Raji (cell line): ENCODE data around the gene POLR3G.

Source experiments
- POLR2A ChIP-seq: IDR thresholded peaks from 2 replicates; pipeline ENCODE4 v1.6.1; 2011; ENCODE audit warnings: low read depth, low read length, control low read depth; ENCODE audit not compliant: insufficient read depth

POLR3G gene

DNA sequence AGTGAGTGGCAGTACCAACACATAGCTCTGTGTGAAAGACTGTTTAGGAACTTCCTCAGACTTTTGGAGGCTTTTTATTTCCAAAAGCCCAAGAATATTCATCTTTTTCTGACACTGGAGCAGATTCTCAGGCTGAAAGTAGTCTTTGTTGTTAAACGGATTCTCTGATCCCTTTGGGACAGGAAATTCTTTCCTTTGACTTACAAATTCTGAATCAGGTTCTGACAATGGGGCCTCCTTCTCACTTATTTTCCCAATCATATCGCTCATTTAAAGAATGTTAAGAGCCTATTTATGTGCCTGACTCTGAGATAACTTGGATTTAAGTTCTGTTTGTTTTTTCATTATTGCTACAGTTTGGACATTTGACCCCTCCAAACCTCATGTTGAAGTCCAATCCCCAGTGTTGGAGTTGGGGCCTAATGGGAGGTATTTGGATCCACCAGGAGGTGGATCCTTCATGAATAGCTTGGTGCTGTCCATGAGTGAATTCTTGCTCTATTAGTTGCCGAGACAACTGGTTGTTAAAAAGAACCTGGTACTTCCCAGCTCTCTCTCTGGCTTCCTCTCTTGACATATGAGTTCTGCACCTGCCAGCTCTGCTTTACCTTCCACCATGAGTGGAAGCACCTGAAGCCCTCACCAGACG lies 79.8 kb downstream of the POLR3G start:
- no peak for TF ChIP-seq POLR2A

DNA sequence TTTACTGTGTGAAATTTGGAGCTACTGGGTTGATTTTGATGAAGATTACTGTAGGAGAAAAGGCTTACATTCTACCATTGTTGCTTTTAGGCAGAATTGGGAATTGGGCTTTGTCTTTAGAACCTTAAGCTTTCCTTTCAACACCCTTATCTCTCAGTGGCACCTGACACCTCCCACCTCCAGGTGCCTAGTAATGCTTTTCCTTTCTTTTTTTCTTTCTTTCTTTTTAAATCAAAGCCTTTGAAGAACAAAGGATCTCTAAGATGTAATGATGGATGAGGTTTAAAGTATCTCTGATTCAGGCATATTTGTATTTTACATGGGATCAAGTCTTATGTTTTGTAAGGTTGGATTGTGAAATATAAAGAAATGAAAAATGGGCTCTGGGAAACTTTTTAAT lies 81.0 kb downstream of the POLR3G start:
- TF ChIP-seq POLR2A, result no peak

- no peak for TF ChIP-seq POLR2A
Observed at GRCh38 chr5:90557391-90557790, 82.7 kb downstream of the POLR3G start.

- no peak for TF ChIP-seq POLR2A
Observed at GRCh38 chr5:90557871-90558270, 83.2 kb downstream of the POLR3G start.

- TF ChIP-seq POLR2A, result no peak
Observed at GRCh38 chr5:90558344-90559192, 83.9 kb downstream of the POLR3G start, which contains the start of gene ADGRV1. ADGRV1 (plus strand) TSS chr5:90558797; CDS start chr5:90558896, 99 bp downstream.

DNA sequence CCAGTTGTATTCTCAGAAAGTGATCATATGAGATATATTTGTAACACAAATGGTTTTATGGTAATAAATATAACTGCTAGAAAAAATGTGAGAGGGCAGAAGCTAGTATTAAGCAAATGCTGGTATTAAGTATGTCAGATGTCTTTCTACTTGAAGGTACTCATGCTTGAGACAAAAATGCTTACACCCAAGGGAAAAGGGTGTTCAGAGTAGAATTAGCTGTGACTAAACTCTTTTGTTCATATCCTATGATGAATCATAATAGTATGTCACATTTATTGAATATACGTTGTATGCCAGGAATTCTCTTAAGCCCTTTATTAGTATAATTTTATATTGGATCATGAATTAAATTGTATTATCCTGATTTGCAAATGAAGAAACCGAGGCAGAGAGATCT lies 86.1 kb downstream of the POLR3G start:
- no peak for TF ChIP-seq POLR2A

DNA sequence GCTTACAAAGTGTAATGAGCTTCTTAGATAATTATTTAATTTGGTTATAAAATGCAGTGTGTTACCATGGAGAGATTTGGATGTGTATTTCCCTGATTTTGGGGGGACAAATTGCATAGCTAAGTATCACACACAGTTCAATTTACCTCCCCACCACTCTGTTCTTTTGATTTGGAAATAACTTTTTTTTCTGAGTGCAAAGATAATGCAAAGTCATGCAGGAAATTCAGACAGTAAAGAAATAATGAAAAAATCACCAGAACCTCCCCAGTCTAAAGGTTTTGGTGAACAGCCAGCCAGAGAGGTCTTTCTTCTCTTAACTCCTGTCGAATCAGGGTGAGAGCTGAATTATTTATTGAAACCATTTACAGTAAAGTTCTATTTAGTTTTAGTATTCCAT lies 87.1 kb downstream of the POLR3G start:
- no peak for TF ChIP-seq POLR2A

- no peak for TF ChIP-seq POLR2A
Observed at GRCh38 chr5:90562341-90562740, 87.7 kb downstream of the POLR3G start.

- TF ChIP-seq POLR2A, result no peak
Observed at GRCh38 chr5:90563108-90563507, 88.4 kb downstream of the POLR3G start.
